ENCODE results near the gene AFMID.
"Not testable (repeated sequence)": the region's sequence is repeated elsewhere in the genome, so short reads cannot be mapped to it uniquely, and the experiment has no call there.

Gene AFMID, protein sequence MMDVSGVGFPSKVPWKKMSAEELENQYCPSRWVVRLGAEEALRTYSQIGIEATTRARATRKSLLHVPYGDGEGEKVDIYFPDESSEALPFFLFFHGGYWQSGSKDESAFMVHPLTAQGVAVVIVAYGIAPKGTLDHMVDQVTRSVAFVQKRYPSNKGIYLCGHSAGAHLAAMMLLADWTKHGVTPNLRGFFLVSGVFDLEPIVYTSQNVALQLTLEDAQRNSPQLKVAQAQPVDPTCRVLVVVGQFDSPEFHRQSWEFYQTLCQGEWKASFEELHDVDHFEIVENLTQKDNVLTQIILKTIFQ

DNA sequence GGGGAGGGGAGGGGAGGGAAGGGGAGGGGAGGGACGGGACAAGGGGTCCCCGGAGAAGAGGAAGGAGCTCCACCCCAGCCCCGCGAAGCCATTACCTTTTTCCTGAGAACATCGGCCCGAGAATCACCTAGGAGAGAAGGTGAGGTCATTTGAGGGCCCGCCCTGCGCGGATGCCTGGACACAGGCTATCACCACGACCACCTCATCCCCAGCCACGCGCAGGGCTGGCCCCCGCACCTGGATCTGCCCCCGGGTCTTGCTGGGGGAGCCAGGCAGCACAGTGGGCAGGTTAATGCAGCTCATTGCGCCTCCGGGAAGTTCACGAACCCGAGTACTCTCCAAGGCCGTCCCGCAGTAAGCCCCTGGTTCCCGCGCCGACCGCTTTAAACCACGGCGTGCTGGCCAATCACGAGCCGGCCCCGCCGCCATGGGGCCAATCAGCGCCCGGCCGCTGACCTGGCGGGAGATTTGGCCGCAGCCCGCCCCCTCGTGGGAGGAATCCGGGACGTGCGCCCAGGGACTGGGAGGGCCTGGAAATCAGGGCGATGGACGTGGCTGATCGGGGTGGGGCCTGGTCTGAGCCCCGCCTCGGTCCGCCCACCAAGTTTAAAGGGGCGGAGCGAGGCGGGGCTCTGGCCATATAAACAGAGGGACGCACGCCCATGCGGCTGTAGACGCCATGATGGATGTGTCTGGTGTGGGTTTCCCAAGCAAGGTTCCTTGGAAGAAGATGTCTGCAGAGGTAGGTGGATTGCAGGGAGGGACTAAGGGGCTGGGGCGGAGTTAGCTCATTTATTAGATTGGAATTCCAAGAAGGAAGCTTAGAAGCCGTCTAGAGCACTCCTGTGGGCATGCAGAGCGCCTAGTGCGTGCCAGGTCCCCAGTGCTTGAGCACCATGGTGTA is at the start of gene AFMID, which contains the start of gene TK1:
Gene AFMID (plus strand): TSS at position 671 of the 904 bp plus-strand sequence. CDS start 9 bp downstream, at position 680.
Gene TK1 (minus strand): TSS at position 361 of the 904 bp plus-strand sequence. CDS start 58 bp downstream, at position 303.
- DNase-seq (ENCODE audit: low spot score): peak; percentile 99

DNA sequence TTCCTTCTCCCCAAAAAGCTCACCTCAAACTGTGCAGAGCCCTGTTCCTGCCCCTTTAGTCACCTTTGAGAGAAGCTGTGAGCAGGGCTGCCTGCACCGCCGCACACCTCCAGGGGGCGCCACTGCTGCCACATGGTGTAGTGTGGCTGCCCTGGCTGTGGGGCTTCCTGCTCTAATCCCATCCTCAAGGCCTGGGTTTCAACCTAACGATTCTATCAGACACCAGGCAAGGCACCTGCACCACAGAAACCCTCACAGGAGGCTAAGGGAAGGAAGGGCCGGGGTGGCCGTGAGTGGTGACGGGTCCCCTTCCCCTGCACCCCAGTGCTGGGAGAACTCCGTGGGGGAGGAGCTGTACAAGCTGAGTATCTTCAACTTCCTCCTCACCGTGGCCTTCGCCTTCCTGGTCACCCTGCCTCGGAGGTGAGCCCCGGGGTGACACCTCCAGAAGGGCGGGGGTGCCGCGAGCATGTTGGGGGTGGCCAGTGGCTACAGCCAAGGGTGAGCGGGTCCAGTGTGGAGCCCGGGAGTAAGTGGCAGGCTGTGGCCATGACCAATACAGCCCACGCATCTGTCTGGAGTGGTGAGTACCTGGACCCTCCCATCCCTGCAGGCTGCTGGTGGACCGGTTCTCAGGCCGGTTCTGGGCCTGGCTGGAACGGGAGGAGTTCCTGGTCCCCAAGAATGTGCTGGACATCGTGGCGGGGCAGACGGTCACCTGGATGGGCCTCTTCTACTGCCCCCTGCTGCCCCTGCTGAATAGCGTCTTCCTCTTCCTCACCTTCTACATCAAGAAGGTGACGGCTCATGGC is 49.6 kb upstream of the AFMID start:
- no peak for DNase-seq (ENCODE audit: low spot score)

DNA sequence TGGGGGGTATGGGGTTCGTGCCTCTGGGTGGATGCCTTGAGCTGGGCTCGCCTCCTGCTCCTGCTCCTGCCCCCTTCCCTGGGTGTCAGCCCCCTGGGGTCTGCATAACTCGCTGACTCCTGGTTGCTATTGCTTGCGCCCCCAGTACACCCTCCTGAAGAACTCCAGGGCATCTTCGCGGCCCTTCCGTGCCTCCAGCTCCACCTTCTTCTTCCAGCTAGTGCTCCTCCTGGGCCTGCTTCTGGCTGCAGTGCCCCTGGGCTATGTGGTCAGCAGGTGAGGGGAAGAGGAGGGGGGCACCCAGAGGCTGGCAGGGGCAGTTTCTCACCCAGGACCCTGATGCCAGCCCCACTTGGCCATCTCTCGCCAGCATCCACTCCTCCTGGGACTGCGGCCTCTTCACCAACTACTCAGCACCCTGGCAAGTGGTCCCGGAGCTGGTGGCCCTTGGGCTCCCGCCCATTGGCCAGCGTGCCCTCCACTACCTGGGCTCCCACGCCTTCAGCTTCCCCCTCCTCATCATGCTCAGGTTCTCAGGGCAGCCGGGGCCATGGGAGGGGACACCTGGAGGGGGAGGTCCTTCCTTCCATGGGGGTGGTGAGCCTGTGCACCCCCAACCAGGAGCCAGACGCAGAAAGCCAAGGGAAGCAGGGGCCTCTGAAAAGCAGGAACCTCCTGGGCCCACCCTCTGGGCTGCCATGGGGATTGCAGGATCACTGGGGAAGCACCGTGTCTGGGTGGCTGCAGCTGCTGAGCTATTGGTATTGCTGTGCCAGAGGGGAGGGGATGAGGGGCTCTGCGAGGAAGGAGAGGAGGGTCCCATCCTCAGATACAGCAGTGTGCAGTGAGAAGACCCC is 48.7 kb upstream of the AFMID start:
- DNase-seq (ENCODE audit: low spot score): no peak

DNA sequence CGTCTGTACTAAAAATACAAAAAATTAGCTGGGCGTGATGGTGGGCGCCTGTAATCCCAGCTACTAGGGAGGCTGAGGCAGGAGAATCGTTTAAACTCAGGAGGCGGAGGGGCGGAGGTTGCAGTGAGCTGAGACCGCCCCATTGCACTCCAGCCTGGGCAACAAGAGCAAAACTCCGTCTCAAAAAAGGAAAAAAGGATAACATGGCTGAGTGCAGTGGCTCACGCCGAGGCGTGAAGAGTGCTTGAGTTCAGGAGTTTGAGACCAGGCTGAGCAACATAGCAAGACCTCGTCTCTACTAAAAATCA is 47.3 kb upstream of the AFMID start:
- DNase-seq (ENCODE audit: low spot score): not testable (repeated sequence)

DNA sequence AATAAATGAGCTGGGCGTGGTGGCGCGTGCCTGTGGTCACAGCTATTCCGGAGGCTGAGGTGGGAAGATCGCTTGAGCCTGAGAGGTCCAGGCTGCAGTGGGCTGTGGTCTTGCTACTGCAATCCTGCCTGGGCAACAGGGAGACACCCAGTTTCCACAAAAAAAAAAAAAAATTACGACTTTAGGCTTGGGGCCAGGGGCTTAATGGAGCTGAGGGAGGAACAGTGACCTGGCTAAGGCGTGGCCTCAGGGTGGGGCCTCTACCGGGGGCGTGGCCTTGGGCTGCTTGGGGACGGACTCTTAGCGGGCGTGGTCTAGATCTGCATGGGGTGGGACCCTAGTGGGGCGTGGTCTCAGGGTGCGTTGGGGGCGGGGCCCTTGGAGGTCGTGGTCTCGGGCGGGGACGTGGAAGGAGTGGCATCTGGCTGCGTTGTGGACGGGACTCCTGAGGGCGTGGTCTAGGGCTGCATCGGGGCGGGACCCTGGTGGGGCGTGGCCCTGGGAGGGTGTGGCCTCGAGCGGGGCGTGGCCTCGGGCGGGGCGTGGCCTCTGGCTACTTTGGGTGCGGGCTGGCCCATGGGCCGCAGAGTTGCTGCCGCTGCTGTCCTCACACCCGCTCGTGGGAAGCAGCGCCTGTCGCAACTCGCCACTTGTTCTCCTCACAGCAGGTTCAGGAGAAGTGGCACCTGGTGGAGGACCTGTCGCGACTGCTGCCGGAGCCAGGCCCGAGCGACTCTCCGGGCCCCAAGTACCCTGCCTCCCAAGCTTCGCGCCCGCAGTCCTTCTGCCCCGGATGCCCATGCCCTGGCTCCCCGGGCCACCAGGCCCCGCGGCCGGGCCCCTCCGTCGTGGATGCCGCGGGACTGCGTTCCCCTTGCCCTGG is 46.8 kb upstream of the AFMID start:
- DNase-seq (ENCODE audit: low spot score): peak; percentile 94

DNA sequence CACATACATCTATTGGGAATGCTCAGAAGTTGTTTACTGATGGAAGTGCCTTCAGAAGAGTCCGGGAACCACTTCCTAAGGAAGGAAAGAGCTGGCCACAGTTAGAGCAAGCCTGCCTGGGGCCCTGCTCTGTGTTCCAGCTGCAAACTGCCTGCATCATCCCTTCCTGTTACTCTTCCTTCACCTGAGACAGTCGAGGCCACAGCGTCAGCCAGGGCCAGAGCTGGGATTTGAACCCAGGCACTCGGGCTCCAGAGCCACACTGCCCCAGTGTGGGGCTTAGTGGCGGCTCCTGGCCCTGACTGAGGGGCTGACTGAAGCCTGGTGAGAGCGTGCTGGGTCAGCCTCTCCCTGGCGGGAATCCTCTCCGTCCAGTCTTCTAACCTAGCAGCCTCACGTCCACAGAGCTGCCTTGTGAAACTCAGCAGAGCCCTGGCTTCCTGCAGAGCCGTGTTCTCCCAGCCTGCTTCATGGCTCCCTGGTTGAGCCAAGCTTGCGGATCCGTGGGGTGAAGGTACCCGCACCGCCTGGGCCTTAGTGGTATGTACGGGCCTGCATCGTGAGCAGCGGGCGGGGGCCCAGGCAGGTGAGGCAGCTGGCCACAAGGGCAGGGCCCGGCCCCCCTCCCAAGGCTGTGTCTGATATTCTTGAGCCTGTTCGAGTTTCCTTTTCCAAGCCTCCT is 45.6 kb upstream of the AFMID start:
- no peak for DNase-seq (ENCODE audit: low spot score)

DNA sequence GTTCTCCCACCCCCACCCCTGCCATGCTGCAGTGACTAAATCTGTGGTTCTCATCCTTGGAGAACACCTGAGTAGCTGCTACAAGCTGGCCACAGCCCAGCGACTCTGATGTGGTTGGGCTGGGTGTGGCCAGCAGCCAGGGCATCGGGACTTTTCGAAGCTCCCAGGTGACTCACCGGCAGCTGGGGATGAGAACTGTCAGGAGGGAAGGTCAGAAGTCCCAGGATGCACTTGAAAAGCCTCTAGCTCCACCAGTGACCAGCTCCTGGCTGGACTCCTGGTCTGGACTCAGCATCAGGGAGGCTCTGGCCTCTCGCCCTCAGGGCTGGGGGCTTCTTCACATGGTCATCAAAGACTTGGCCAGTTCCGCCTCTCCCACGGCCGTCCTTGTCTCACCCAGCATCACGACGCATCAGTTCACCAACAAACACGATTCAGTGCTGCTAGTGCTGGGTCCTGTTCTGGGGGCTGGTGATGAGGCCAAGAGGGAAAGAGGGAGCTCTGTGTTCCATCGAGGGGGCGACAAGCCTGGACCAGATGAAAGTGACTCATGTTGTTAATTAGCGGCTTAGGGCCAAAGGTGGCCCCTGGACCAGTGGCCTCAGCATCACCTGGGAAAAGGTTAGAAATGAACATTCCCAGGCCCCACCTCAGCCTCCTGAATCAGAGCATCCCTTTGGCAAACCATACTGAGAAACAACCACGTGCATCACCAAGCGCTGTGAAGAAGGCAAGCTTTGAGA is 44.9 kb upstream of the AFMID start:
- DNase-seq (ENCODE audit: low spot score): no peak

DNA sequence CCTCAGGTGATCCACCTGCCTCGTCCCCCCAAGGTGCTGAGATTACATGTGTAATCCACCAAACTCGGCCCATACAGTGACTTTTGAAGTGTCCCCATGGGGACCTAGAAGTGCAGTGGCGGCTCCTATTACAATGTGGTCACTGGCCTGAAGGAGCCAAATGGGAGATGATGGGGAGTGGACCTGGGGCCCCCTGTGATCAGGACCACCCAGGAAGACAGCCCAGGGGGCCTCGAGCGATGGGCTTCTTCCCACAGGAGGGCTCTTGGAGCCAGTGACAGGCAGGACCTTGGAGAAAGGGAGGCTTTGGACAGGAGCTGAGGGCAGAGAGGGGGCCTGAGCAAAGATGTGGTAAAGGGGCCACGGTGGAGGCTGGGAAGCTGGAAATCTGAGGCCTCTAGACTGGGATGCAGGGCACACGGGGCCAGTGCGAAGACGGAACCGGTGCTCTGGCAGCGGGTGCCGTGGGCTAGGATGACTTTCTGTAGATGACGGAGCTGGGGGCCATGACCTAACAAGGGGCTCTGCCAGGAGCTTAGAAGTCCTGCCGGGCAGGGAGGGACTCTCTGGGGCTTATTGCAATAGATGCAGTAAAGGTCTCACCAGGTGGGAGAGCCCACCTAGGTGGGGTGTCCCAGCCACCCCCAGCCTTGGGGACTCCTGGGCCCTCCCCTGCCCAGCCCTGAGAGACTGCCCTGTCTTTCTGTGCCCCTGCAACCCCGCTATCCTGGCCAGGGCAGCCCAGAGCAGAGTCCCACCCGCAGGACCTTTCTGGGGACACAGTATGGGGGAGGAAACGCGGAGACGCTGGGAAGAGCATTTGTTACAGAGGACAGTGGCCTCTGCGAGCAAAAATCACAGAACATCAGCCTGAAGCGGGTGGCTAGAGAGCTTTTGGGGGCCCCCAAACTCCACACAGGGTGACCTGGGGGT is 43.7 kb upstream of the AFMID start:
- no peak for DNase-seq (ENCODE audit: low spot score)

DNA sequence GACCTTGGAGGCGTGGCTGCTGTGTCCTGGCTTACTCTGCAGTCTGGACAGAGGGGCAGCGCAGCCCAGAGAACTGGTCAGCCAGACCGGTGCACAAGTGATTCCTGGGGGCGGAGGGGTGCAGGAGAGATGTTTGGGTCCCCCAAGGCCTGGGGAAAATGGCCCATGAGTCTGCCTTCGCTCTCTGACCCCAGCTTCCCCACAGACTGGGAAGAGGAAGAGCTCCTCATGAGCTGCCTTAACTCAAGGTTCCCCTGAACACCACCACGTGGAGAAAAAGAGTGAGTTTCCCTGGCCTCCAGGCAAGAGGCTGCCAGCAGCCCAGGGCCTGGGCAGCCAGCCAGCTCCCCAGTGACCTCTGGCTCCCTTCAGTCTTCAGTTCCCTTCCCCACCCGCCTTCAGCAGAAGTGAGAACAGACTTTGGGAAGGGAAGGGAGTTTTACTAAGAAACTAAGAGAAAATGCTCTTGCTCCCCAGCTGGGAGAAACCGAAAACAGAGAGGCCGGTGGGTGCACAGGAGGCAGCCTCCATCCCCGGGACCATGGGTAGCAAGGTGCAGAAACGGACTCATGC is 42.9 kb upstream of the AFMID start:
- no peak for DNase-seq (ENCODE audit: low spot score)

DNA sequence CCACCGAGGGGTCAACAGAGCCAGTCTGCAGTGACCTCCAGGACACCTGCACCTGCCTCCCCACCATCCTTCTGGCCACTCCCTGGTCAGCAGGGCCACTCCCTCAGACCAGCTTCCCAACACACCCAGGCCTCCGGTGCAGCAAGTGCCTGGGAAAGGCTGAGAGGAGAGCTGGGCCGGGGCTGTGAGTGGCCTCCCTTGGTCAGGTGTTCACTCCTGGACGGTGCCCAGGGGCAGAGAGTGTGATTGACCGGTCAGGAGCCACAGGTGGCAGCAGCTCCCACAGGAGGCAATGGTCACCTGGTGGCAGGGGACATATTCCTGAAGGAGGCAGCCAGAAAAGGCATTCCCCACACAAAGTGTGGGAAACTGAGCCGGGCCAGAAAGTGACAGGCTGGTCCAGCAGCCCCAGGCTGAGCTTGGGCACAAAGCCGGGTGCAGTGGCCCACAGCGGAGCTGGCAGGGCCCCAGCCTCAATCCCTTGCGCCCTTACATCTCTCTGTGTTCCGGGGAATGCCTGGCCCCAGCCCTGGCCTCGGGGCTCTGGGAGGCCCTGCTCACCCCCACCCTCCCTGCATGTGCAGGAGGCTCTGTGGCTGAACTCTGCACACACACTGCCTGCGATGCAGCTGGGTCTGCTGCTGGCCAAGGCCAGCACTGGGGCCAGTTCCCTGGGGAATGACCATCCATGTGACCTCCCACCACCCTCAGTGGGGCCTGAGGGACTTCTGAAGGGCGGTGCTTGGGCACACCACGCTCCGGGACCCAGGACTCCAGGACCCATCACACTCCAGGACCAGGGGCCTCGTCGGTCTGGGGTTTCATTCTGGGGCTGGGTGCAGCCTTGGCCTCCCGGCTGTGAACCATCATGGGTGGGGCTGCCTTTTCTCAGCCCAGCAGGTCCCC is 42.2 kb upstream of the AFMID start:
- DNase-seq (ENCODE audit: low spot score): no peak

DNA sequence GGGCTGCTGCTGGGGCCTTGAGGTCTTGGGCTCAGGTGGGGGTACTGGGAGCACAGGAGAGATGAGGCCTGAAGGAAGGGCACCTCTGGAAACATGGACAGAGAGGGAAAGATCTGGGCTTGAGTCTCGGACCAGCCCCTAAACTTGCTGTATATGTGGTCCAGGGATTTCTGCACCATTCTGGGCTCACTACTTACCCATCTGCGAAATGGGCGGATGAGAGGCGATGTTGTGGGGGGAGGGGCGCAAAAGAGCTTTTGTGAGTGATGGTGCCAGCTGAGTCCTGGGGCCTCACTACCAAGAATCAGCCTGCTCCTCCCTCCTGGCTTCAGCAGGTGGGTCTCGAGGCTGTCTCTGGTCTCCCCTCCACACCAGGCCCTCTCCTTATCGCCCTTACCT is 40.7 kb upstream of the AFMID start:
- DNase-seq (ENCODE audit: low spot score): no peak

DNA sequence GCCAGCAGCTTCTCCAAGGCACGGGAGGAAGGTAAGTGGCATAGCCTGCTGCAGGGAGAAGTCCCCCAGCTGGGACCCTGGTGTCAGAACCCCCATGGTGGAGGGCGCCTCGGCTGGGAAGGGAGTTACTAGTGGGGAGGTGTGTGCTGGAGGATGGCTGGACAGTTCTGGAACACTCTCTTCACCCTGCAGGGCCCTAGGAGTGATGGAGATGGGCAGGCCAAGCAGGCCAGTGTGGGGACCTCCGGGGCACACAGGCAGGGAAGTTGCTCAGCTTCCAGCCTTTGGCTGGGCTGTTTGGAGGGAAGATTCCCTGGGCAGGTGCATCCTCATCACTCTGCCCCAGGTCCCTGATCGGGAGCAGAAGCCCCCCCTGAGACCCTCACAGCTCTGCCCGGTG is 40.3 kb upstream of the AFMID start:
- no peak for DNase-seq (ENCODE audit: low spot score)

DNA sequence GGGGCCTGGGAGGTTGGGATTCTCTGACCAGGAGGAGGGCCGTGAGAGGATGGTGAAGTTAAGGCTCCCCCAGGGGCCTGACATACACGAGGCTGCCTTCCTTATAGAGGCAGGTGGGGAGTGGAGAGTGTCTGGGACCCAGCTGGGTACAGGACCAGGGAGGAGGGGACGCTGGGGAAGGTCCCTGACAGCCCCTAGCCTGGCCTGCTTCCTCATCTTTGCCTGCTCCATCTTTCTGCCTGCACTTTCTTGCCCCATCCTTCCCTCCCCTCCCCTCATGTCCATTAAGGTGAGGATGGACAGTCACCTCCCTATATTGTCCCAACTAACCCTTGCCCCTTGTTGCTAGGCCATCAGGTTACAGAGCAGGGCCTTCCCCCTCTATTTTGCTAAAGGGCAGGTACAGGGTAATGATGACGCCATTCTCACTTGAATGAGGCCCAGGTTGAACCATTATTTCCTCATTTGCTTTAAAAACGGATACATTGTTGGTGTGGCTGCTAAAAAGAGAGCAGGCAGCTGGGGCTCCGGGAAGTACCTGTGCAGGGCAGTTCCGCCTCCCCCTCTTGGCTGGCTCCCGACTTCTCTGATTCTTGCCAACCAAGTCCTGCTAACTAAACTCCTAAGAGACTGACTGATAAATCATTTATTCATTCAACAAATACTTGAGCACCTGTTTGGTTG is 39.7 kb upstream of the AFMID start:
- no peak for DNase-seq (ENCODE audit: low spot score)

DNA sequence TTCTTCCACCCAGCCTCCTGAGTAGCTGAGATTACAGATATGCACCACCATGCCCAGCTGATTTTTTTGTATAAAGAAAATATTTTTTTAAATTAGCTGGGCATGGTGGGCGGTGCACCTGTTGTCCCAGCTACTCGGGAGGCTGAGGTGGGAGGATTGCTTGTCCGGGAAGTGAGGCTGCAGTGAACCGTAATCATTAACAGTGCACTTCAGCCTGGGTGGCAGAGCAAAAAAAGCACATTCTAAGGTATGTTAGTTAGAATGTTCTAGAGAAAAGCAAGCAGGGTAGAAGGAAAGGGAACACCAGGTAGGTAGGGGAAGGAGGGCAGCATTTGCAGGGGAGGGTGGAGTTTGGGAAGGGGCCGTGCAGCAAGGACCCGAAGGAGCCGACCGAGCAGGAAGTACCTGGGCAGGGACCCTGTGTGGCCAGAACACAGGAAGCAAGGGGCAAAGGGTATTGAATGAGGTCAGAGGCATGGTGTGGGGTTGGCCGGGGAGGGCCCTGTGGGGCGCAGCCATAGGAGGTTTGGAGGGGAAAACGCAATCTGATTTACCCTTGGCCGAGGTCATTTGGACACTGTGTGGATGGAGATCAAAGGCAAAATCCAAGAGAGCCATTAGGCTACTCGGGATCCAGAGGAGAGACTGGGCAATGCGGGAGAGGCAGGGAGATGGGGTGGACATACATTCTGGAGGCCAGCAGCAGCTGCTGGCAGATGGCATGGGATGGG is 38.7 kb upstream of the AFMID start:
- no peak for DNase-seq (ENCODE audit: low spot score)

DNA sequence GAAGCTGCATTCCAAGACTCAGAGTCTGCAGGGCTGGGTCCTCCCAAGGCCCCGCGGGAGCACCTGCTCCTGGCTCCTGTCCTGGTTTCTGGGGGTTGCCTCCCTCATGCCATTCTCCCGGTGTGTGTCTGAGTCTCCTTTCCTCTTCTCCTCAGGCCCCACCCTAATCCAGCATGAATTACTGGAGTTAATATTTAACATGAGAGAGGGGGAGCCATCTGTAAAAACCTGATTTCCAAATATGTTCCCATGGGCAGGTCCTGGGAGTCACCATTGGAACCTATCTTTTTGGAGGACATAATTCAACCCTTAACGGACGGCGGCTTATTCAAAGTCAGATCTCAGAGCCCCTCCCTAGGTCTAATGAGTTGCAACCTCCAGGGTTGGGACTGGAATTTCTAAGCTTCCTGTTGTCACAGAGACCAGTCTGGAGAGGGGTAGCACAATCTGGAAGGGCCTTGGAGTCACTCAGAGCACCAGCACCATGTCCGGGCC is 35.6 kb upstream of the AFMID start:
- peak; percentile 51 for DNase-seq (ENCODE audit: low spot score)

All from iPS-NIHi11 (cell line).